Stimulated activated CD4-positive, alpha-beta T cell treated with anti-CD3 and anti-CD28 coated beads, Interleukin-1b, Interleukin-23, amount 100 ng/mL, for 4 hours (primary cell): ENCODE measurements around the gene MSX2.
"Not testable (repeated sequence)": the region's sequence is repeated elsewhere in the genome, so short reads cannot be mapped to it uniquely, and the experiment has no call there.

Source experiments
- DNase-seq, 2 donors: peaks; one replicate each; pipeline ENCODE4 v3.0.0-alpha.2; 2020; ENCODE audit warnings: low read depth in 2 of 2

MSX2 gene

GRCh38 chr5:174733091-174733690 is 8.8 kb downstream of the MSX2 start:
- no peak for DNase-seq

DNA sequence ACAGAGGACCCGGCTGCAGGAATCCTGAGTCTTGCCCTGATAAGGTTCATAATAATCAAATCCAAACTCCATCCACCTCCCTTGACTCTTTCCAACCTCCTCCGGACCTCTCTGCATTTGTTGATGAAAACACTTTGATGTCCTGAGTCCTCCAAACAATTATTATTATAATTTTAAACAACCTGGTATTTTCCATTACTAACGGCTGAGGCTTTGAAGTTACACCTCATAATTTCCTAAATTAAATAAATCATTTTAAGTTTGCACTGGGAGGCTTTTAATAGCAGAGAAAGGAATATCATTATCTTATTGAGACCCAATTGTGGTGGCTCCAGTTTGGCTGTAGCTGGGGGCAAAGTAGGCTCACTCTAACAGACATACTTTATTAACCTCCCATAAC is 9.5 kb downstream of the MSX2 start:
- DNase-seq: no peak

GRCh38 chr5:174734571-174735497 is 10.5 kb downstream of the MSX2 start:
- DNase-seq: no peak

GRCh38 chr5:174735498-174736330 is 11.3 kb downstream of the MSX2 start:
- DNase-seq: no peak

- DNase-seq: no peak
Observed at GRCh38 chr5:174736331-174736721, 11.9 kb downstream of the MSX2 start.

GRCh38 chr5:174736777-174737176 is 12.4 kb downstream of the MSX2 start:
- no peak for DNase-seq

DNA sequence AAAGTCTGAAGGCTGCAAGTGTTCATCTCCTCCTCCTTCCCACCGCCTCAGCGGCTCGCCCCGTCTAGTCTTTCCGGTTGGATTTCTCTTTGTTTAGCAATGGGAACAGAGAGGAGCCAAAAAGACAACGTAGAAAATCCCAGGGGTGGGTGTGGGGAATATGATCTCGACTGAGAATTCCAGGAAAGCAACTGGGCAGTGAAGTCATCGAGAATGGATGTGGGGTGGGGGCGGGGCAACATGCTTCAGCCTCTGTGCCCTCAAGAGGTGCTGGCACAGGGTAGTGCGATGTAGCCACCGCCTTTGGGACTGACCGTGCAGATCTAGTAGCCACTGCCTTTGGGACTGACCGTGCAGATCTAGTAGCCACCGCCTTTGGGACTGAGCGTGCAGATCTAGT is 12.9 kb downstream of the MSX2 start:
- no peak for DNase-seq

DNA sequence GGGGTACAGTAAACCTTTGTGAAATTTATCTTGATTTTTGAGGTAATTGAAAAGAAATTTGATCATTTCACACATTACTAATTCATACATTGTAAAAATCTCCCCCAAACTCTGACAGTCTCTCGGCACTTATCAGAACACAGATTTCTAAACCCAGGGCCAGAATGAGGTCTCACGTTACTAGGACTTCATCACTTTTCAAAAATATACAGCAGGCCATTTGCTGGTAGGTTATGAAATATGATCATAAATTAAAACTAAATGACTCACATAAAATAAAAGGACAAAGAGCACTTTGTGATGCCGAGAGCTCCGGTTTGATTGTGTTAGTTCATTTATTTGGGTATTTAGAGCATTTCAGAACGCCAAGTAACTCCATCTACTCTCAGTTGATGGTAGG is 17.0 kb downstream of the MSX2 start:
- DNase-seq: no peak

GRCh38 chr5:174744896-174745295 is 20.5 kb downstream of the MSX2 start:
- no peak for DNase-seq

DNA sequence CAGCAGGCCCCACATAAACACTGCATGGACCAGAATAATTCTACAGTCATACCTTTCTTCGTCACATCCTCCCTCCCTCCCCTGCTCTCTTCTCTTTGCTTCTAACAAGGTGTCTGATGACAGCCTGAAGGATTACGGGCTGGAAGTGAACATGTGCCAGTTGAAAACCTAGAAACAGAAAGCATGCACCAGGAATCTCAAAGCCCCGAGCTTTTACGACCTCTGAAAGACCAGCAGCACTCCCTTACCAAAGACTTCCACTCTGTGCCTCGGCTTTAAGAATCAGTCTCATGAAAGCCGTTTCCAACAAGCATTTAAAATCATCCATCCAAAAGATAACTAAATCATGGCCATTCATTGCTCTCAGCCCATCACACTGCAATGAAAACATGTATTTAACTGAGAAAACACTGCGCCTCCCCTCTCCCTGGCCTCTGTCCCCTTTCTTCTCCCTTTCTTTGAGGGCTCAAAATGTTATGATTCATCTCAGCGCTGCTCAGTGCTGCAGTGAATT is 21.3 kb downstream of the MSX2 start:
- no peak for DNase-seq

GRCh38 chr5:174750711-174751110 is 26.3 kb downstream of the MSX2 start:
- DNase-seq: no peak

GRCh38 chr5:174751154-174752000 is 27.0 kb downstream of the MSX2 start:
- DNase-seq: no peak

DNA sequence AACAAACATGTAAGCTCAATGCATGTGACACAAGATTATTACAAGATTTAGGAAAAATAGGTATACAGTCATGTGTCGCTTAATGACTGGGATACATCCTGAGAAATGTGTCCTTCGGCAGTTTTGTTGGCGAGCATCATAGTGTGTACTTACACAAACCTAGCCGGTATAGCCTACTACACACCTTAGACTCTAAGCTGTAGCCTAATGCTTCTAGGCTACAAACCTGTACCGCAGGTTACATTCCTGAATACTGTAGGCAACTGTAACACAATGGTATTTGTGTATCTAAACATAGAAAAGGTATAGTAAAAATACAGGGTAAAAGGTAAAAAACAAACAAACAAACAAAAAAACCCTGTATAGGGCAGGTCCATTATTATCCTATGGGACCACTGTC is 27.7 kb downstream of the MSX2 start:
- DNase-seq: no peak

GRCh38 chr5:174755106-174755505 is 30.7 kb downstream of the MSX2 start:
- no peak for DNase-seq

- no peak for DNase-seq
Observed at GRCh38 chr5:174759091-174759490, 34.7 kb downstream of the MSX2 start.

GRCh38 chr5:174760721-174761120 is 36.3 kb downstream of the MSX2 start:
- DNase-seq: no peak

- not testable (repeated sequence) for DNase-seq
Observed at GRCh38 chr5:174761341-174761740, 37.0 kb downstream of the MSX2 start.

- DNase-seq: no peak
Observed at GRCh38 chr5:174764309-174764708, 39.9 kb downstream of the MSX2 start.

- no peak for DNase-seq
Observed at GRCh38 chr5:174765540-174765939, 41.2 kb downstream of the MSX2 start.

DNA sequence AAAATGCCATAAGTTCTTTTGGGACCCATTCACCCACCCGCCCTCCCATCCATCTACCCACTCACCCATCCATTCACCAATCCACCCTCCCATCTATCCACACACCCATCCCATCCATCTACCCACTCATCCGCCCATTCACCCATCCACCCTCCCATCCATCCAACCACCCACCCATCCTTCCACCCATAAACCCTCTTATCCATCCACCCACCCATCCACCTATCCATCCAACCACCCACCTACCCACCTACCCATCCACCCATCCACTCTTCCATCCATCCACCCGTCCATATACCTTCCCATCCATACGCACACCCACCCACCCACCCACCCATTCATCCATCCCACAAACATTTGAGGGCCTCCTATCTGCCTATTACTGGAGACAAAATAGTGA is 43.3 kb downstream of the MSX2 start:
- DNase-seq: no peak

- DNase-seq: no peak
Observed at GRCh38 chr5:174769005-174769404, 44.6 kb downstream of the MSX2 start.
